ENCODE measurements around the gene MYH14. TPM values are rescaled to one million over a fixed set of nuclear protein-coding genes. Genes with fewer than 3 reads are reported as not detected.
"Not testable (repeated sequence)": the region's sequence is repeated elsewhere in the genome, so short reads cannot be mapped to it uniquely, and the experiment has no call there.

The MYH14 gene
- total and polyA plus RNA-seq, 2 of the 4 experiments (the other 2 are of a cell fraction): not detected

DNA sequence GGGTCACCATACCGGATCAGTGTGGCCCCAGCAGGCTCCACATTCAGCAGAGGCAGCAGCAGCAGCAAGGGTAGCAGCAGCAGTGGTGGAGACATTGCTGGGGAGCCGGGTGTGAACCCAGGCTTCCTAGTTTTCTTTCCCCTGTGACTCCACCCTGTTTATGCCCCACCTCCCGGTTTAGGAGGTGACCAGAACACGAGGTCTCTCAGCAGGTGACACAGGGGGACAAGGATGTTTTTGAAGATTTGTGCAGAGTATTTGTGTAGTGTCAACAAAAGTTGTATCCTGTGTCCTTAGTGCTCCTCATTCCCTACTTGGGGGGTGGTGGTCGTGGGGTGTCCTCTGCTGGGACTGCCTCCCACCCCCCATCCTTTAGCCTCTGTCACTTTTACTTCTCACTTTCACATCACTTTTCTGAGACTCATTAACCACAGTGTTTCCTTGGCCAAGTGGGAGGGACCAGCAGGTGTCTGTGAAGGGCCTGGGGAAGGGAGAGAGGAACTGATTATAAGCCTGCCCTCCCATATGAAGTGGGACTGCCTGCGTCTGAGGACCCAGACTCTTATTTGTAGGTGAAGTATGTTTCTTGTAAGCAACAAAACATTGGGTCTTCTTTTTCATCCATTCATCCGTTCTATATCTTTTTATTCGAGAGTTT lies 141.4 kb downstream of the MYH14 start:
- dilution Hi-C loops (cut with HindIII; ENCODE audit: low sequenced_read_pairs, unreplicated experiment): no loop called here
- no peak for ATAC-seq (ENCODE audit: low read depth)
- in situ Hi-C loops (cut with MboI; ENCODE audit: low sequenced_read_pairs): no loop called here
- H4K91ac ChIP-seq (ENCODE audit: insufficient read depth, low read depth, low read length): no peak overlapping the region
- H2BK20ac ChIP-seq (ENCODE audit: low read depth, low read length): no peak overlapping the region
- H2BK5ac ChIP-seq (ENCODE audit: low read depth, low read length, poor library complexity, severe bottlenecking): no peak overlapping the region
- no peaks in the 10 kb centered on the region for H3K4me1 ChIP-seq (ENCODE audit: control insufficient read depth, insufficient read depth, low read length)
- no peak overlapping the region for H2AK5ac ChIP-seq (ENCODE audit: low read depth, low read length)
- no peak for DNase-seq
- peaks cover 9% of the 10 kb centered on the region for H3K9me3 ChIP-seq (ENCODE audit: control insufficient read depth, insufficient read depth, low read length)
- no peaks in the 10 kb centered on the region for H3K79me1 ChIP-seq (ENCODE audit: low read depth in 1 of 2, low read length in 2 of 2)
- H2BK120ac ChIP-seq (ENCODE audit: low read depth, low read length): no peak overlapping the region
- no peak overlapping the region for H3K4ac ChIP-seq (ENCODE audit: low read depth, low read length)
- no peak overlapping the region for H4K8ac ChIP-seq (ENCODE audit: low read depth in 2 of 2, low read length in 2 of 2)
- H3K23ac ChIP-seq (ENCODE audit: low read depth, low read length): no peak overlapping the region
- no peak for TF ChIP-seq BHLHE40 (IDR thresholded peaks at IDR 0.05; ENCODE audit: low read depth, low read length)
- no peak for TF ChIP-seq RFX5 (IDR thresholded peaks at IDR 0.05; ENCODE audit: low read depth, low read length)
- TF ChIP-seq, protein P1, sequence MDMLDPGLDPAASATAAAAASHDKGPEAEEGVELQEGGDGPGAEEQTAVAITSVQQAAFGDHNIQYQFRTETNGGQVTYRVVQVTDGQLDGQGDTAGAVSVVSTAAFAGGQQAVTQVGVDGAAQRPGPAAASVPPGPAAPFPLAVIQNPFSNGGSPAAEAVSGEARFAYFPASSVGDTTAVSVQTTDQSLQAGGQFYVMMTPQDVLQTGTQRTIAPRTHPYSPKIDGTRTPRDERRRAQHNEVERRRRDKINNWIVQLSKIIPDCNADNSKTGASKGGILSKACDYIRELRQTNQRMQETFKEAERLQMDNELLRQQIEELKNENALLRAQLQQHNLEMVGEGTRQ (IDR thresholded peaks at IDR 0.05; ENCODE audit: low read depth, low read length): no peak
- TF ChIP-seq, protein P2, sequence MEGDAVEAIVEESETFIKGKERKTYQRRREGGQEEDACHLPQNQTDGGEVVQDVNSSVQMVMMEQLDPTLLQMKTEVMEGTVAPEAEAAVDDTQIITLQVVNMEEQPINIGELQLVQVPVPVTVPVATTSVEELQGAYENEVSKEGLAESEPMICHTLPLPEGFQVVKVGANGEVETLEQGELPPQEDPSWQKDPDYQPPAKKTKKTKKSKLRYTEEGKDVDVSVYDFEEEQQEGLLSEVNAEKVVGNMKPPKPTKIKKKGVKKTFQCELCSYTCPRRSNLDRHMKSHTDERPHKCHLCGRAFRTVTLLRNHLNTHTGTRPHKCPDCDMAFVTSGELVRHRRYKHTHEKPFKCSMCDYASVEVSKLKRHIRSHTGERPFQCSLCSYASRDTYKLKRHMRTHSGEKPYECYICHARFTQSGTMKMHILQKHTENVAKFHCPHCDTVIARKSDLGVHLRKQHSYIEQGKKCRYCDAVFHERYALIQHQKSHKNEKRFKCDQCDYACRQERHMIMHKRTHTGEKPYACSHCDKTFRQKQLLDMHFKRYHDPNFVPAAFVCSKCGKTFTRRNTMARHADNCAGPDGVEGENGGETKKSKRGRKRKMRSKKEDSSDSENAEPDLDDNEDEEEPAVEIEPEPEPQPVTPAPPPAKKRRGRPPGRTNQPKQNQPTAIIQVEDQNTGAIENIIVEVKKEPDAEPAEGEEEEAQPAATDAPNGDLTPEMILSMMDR (conservative IDR thresholded peaks at IDR 0.05; ENCODE audit: low read depth, low read length): no peak
- TF ChIP-seq NFE2L2 (IDR thresholded peaks at IDR 0.05; ENCODE audit: low read depth, low read length): no peak
- 80% methylated on average over 1 of the region's 8 CpGs; no CpG with 5 or more reads in 1 of the 2 experiments for WGBS, 2 experiments (ENCODE audit: extremely low coverage in 2 of 2, insufficient read length in 1 of 2)
- POLR2A ChIA-PET (ENCODE audit: unreplicated experiment): no interaction called here
- intact Hi-C loops (cut with micrococcal nuclease): no loop called here
- no peak overlapping the region for H2AFZ ChIP-seq (replicated peaks; ENCODE audit: low read length, poor library complexity)
- H2AK9ac ChIP-seq (replicated peaks; ENCODE audit: low read depth, low read length, poor library complexity): no peak overlapping the region
- no peak overlapping the region for H3K56ac ChIP-seq (ENCODE audit: extremely low read depth, insufficient read depth, low read length)
- H3K4me2 ChIP-seq (ENCODE audit: low read depth, low read length): no peak overlapping the region
- no peak overlapping the region for H3K9ac ChIP-seq (ENCODE audit: low read depth, low read length)
- no peak overlapping the region for H2BK15ac ChIP-seq (ENCODE audit: low read depth, low read length)
- H3K18ac ChIP-seq (ENCODE audit: low read depth, low read length): no peak overlapping the region
- no peaks in the 10 kb centered on the region for H4K20me1 ChIP-seq (ENCODE audit: insufficient read depth, low read length)
- no peaks in the 10 kb centered on the region for H3K9me1 ChIP-seq (ENCODE audit: insufficient read depth, low read length)
- no peaks in the 10 kb centered on the region for H3K36me3 ChIP-seq (ENCODE audit: control insufficient read depth, insufficient read depth, low read length)
- no peak overlapping the region for H3K27ac ChIP-seq (ENCODE audit: insufficient read depth, low read length)
- H3K14ac ChIP-seq (replicated peaks; ENCODE audit: low read depth, low read length): no peak overlapping the region
- no peaks in the 10 kb centered on the region; the same call in 1 of the 2 replicates for H3K27me3 ChIP-seq (ENCODE audit: control insufficient read depth, insufficient read depth, low read length)
- CTCF ChIA-PET: no interaction called here
- no peak overlapping the region for H3K4me3 ChIP-seq (ENCODE audit: insufficient read depth, low read depth, low read length)
- BruUV-seq (replicated peaks): no TSS peak
- no peak overlapping the region for H4K5ac ChIP-seq (ENCODE audit: low read depth, low read length)

DNA sequence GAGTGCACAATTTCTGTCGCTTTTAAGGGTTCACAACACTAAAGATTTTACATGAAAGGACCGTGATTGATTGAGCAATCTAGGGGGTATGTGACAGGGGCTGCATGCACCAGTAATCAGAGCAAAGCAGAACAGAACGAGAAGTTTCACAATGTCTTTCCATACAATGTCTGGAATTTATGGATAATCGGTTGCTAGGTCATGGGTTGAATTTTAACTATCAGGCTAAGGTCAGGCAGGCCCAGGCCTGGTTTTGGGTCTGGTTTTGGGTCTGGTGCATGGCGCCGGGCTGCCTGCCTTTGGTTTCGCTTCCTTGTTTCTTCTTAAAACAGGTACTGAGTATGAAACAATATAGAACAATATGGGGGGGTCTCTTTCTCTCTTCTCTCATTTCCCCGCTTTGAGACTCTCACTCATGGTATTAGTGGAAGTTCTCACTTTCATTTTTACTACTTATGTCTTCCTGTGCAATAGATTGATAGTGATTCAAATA lies 143.7 kb downstream of the MYH14 start:
- H4K91ac ChIP-seq (ENCODE audit: insufficient read depth, low read depth, low read length); in situ Hi-C loops (cut with MboI; ENCODE audit: low sequenced_read_pairs); ATAC-seq (ENCODE audit: low read depth); POLR2A ChIA-PET (ENCODE audit: unreplicated experiment); H3K56ac ChIP-seq (ENCODE audit: extremely low read depth, insufficient read depth, low read length); H3K23ac ChIP-seq (ENCODE audit: low read depth, low read length); H4K8ac ChIP-seq (ENCODE audit: low read depth in 2 of 2, low read length in 2 of 2); H3K18ac ChIP-seq (ENCODE audit: low read depth, low read length); H3K4me3 ChIP-seq (ENCODE audit: insufficient read depth, low read depth, low read length); H2BK120ac ChIP-seq (ENCODE audit: low read depth, low read length); H3K4me2 ChIP-seq (ENCODE audit: low read depth, low read length); H3K79me1 ChIP-seq (ENCODE audit: low read depth in 1 of 2, low read length in 2 of 2); CTCF ChIA-PET; H3K9ac ChIP-seq (ENCODE audit: low read depth, low read length); dilution Hi-C loops (cut with HindIII; ENCODE audit: low sequenced_read_pairs, unreplicated experiment); H3K27me3 ChIP-seq (ENCODE audit: control insufficient read depth, insufficient read depth, low read length); H2BK5ac ChIP-seq (ENCODE audit: low read depth, low read length, poor library complexity, severe bottlenecking); H2BK15ac ChIP-seq (ENCODE audit: low read depth, low read length); H4K20me1 ChIP-seq (ENCODE audit: insufficient read depth, low read length); H2BK20ac ChIP-seq (ENCODE audit: low read depth, low read length); H2AFZ ChIP-seq (replicated peaks; ENCODE audit: low read length, poor library complexity); BruUV-seq (replicated peaks); H3K4ac ChIP-seq (ENCODE audit: low read depth, low read length); intact Hi-C loops (cut with micrococcal nuclease); H3K9me3 ChIP-seq (ENCODE audit: control insufficient read depth, insufficient read depth, low read length); H3K9me1 ChIP-seq (ENCODE audit: insufficient read depth, low read length); H2AK5ac ChIP-seq (ENCODE audit: low read depth, low read length); H2AK9ac ChIP-seq (replicated peaks; ENCODE audit: low read depth, low read length, poor library complexity); H3K36me3 ChIP-seq (ENCODE audit: control insufficient read depth, insufficient read depth, low read length); DNase-seq; H3K27ac ChIP-seq (ENCODE audit: insufficient read depth, low read length); H3K14ac ChIP-seq (replicated peaks; ENCODE audit: low read depth, low read length); H3K4me1 ChIP-seq (ENCODE audit: control insufficient read depth, insufficient read depth, low read length); H4K5ac ChIP-seq (ENCODE audit: low read depth, low read length): not testable (repeated sequence)
- 46% methylated on average over 3 of the region's 8 CpGs; no CpG with 5 or more reads in 1 of the 2 experiments for WGBS, 2 experiments (ENCODE audit: extremely low coverage in 2 of 2, insufficient read length in 1 of 2)

All from IMR-90 (cell line).